GM18508 (cell line): ENCODE data around the gene ZBTB46.
"Not testable (repeated sequence)": the region's sequence is repeated elsewhere in the genome, so short reads cannot be mapped to it uniquely, and the experiment has no call there.

ENCODE experiments used
- ATAC-seq: cut with Tn5 transposase; IDR thresholded peaks from one replicate; pipeline ENCODE4 v1.9.1; 2021; ENCODE audit warnings: moderate number of reproducible peaks; ENCODE audit not compliant: insufficient read depth, unreplicated experiment

Gene ZBTB46

GRCh38 chr20:63822276-63822696 lies 8.8 kb downstream of the ZBTB46 start:
- no peak for ATAC-seq

GRCh38 chr20:63821811-63822210 lies 9.3 kb downstream of the ZBTB46 start:
- no peak for ATAC-seq

DNA sequence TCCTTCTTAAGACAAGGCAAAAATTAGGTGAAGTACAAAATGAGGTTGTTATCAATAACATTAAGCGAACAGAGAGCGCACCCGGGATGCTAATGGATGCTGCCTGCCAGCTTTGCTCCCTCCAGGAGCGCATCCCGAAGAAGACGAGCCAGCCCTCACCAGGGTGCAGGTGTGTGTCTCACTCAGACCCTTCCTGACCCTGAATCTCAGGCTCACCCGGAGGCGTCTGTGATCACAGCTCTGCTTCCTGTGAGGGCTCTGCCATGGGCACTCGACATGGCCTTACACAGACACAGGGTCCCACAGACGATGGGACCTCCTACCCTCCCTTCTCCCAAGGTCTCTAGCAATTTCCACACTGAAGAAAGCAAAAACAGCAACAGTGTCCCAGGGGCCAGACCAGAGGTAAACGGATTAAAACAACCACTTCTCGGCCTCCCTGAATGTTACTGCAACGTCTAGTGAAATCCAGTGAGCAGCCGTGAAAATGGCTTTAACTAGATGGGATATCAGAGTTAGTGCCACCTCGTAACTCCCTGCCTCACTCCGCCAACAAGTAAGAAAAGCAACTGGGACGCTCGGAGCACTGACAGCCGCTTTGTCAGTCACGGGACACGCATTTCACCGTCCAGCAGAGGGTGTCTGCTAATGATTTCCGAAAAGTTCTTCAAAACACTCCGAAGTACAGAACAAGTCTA lies 11.7 kb downstream of the ZBTB46 start:
- ATAC-seq, result no peak

GRCh38 chr20:63815615-63816253 lies 15.3 kb downstream of the ZBTB46 start:
- ATAC-seq, result no peak

DNA sequence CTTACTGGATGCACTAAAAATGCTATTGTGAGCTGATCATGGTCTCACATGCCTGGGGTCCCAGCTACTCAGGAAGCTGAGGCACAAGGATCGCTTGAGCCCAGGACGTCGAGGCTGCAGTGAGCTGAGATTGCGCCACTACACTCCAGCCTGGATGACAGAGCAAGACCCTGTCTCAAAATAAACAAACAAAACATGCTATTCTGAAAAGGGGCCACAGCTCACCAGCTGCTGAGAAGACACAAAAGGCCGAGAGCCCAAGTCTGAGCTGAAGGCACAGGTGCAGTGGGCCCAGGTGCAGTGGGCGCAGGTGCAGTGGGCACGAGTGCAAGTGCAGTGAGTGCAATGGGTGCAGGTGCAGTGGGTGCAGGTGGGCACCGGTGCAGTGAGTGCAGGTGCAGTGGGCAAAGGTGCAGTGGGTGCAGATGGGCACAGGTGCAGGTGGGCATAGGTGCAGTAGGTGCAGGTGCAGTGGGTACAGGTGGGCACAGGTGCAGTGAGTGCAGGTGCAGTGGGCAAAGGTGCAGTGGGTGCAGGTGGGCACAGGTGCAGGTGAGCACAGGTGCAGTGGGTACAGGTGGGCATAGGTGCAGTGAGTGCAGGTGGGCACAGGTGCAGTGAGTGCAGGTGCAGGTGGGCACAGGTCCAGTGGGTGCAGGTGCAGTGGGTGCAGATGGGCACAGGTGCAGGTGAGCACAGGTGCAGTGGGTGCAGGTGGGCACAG lies 16.0 kb downstream of the ZBTB46 start:
- no peak for ATAC-seq

- ATAC-seq, result no peak
Measured at GRCh38 chr20:63811491-63811875, 19.6 kb downstream of the ZBTB46 start.

DNA sequence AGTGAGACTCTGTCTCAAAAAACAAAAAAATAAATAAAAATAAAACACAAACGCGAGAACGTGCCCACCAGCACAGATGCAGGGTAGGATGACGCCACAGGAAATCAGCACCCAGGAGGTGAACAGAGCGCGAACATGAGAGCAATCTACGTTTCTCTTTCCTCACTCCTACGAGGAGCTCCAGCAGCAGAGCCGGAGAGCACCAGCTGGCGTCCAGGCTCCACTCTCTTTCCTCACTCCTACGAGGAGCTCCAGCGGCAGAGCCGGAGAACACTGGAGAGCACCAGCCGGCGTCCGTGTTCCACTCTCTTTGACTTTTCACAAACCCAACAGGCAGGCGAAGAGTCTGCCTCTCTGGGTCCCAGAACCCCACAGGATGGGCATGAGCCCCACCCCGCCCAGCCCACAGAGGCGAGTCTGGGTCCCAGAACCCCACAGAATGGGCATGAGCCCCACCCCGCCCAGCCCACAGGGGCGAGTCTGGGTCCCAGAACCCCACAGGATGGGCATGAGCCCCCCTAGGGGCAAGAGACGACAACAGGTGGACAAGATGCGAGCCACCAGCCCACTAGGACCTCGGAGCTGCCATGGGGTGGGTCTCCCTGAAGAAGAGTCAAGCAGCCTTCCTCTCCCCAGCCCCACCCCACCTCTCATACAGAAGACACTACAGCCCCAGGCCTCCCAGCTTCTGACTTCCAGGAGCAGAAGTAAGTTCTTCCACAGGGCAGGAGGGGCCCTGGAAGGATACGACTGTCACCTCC lies 20.2 kb downstream of the ZBTB46 start:
- ATAC-seq, result no peak

DNA sequence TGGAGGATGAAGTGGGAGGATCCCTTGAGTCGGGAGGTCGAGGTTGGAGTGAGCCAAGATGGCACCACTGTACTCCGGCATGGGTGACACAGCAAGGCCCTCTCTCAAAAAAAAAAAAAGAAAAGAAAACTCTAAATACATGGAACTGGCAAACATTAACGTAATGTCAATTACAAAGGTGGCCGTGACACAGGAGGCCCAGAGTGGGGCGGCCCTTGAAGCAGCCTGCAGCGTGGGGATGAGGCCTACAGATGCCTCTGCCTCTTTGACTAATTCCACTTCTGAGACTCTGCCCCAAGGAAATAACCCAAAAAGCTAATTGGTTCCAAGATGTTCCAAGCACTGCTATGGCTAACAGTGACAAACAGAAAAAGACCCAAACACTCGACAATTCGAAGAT lies 21.2 kb downstream of the ZBTB46 start:
- ATAC-seq, result no peak

DNA sequence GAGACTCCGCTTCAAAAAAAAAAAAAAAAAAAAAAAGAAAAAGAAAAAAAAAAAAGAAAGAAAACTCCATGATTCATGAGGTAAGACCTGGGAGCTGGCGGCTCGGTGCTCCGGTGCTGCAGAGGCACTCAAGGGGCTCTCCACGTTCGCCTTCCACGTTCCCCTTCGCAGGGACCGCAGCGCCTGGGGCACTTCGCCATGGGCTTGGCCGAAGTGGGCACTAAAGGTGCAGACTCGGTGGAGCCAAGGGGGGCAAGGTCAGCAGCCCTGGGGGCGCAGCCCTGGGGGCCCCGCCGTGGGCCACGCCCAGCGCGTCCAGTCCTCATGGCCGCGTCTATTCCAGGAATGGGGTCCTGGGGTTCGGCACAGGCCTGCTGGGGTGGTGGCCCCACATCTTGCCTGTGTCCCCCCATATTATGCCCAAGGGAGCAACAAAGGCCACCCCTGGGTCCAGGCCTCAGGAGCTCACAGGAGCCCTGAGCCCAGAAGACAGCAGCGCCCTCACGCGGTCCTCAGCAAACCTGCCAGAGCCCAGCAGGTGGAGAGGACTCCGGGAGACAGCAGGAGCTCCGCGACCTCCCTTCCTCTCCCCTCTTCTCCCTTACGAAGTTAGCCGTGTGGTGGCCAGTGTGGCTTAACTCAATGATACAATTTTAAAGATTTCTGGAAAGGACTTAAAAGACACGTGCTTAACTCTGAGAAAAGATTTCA lies 21.9 kb downstream of the ZBTB46 start:
- ATAC-seq, result no peak

DNA sequence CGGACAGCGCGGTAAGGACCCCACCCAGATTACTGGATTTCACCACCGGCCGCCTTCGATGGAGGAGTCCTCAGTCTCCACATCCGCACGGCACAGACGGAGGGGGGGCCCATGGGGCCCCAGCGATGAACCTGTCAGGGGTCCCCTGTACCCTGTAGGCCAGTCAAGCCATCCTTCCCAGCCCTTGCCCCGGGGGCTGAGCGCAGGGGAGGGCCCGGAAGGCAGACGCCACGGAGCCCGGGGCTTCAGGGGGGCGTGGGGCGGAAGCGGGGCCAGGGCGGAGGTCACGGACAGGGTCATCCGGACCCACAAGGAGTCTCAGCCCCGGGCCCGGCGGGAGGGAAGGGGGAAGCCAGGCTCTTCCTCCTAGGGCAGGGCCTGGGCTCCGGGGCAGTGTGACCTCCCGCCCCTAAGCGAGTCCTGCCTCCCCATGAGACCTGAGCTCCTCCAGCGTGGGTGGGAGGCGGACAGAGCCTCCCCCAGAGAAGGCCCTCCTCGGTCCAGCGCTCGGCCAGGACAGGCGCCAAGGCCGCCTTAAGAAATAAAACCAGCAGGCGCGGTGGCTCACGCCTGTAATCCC lies 22.8 kb downstream of the ZBTB46 start:
- no peak for ATAC-seq

DNA sequence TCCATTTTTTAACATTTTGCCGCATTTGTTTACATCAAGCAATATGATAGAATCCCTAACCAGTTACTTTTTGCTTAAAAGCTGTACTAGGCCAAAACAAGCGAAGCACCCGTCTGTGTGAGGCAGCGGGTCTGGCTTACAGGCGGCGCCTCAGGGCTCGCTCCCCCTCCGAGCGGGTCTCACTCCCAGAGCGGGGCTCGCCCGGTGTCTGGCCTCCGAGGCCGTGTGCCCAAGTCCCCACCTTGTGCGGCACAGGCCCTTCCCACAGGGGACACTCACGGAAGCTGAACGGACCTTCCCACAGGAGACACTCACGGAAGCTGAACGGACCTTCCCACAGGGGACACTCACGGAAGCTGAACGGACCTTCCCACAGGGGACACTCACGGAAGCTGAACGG lies 23.4 kb downstream of the ZBTB46 start:
- ATAC-seq, result no peak

DNA sequence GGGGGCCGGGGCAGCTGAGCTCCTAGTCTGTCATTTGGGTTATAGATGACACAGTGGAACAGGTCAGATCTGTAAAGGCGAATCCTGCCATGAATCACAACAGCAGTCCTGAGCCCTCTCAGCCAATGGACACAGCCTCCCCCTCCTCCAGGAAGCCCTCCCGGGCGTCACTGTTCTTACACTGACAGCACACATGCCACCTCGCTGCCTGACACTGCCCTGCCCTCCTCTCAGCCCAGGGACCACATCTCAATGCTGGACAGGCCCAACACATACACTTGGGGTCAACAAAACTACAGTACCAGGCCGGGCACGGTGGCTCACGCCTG lies 26.8 kb downstream of the ZBTB46 start:
- ATAC-seq, result no peak

DNA sequence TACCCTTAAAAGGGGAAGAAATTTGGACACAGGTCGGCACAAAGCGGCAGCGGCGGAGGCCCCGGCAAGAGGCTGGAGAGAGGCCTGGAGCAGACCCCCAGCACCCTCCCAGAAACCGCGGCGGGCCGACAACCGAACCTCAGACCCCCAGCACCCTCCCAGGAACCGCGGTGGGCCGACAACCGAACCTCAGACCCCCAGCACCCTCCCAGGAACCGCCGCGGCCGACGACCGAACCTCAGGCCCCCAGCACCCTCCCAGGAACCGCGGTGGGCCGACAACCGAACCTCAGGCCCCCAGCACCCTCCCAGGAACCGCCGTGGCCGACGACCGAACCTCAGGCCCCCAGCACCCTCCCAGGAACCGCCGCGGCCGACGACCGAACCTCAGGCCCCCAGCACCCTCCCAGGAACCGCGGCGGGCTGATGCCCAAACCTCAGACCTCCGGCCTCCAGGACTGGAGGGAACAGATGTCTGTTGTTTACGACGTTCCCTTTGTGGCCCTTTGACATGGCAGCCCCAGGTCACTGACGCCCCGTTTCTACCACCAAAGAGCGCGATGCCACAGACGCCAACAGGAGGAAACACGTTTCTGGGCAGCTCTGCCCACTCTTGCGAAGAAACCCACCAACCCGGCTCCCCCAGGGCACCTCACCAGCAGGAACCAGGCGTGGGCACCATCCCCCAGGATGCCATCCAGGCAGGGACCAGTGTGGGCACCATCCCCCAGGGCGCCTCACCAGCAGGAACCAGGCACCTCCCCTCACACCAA lies 28.4 kb downstream of the ZBTB46 start:
- ATAC-seq, result no peak

- ATAC-seq, result not testable (repeated sequence)
Measured at GRCh38 chr20:63801174-63801573, 29.9 kb downstream of the ZBTB46 start.

DNA sequence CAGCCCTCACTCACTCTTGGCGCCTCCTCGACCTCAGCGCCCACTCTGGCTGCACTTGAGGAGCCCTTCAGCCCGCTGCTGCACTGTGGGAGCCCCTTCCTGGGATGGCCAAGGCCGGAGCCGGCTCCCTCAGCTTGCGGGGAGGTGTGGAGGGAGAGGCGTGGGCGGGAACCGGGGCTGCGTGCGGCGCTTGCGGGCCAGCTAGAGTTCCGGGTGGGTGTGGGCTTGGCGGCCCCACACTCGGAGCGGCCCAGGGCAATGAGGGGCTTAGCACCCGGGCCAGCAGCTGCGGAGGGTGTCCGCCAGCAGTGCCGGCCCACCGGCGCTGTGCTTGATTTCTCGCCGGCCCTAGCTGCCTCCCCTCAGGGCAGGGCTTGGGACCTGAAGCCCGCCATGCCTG lies 30.7 kb downstream of the ZBTB46 start:
- ATAC-seq, result not testable (repeated sequence)

DNA sequence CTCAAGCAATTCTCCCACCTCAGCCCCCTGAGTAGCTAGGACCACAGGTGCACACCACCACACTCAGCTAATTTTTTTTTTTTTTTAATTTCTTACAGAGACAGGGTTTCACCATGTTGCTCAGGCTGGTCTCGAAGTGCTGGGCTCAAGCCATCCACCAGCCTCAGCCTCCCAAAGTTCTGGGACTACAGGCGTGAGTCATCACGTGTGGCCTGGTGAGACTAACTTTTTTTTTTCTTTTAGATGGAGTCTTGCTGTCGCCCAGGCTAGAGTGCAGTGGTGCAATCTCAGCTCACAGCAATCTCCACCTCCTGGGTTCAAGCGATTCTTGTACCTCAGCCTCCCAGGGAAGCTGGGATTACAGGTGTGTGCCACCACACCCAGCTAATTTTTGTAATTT lies 31.9 kb downstream of the ZBTB46 start:
- ATAC-seq, result not testable (repeated sequence)

DNA sequence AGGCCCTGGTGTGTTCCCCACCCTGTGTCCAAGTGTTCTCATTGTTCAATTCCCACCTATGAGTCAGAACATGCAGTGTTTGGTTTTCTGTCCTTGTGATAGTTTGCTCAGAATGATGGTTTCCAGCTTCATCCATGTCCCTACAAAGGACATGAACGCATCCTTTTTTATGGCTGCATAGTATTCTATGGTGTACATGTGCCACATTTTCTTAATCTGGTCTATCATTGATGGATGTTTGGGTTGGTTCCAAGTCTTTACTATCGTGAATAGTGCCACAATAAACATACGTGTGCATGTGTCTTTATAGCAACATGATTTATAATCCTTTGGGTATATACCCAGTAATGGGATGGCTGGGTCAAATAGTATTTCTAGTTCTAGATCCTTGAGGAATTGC lies 33.9 kb downstream of the ZBTB46 start:
- ATAC-seq, result not testable (repeated sequence)

GRCh38 chr20:63795178-63795830 lies 35.8 kb downstream of the ZBTB46 start:
- ATAC-seq, result no peak

DNA sequence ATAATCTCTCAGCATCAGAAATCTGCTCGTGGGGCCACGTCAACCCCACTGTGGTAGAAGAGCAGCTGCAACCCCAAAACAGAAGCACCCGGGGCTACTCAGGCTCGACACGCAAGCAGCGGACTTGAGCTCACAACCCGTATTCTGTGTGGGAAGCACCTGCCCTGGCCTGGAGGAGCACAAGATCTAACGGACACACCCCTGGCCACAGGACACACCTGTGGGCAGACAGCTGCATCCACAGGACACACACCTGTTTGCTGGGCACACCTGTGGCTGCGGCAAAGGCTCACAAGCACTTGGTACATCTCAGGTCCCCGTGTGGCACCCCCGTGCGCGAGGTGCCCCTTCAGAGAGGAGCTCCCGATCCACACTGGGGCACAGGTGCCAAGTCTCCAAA lies 36.5 kb downstream of the ZBTB46 start:
- no peak for ATAC-seq
